Measurements from ENCODE around the gene SEC22C.

The SEC22C gene

GRCh38 chr3:42514876-42515275 lies 66.9 kb downstream of the SEC22C start:
- TF ChIP-seq CTCF (IDR thresholded peaks at IDR 0.05; ENCODE audit: insufficient read depth, low read length, missing control alignments) = no peak
- no peak overlapping the region for H3K4me3 ChIP-seq (ENCODE audit: low read depth, low read length)
- ChIA-PET POLR2A (no interaction called here), CTCF (no interaction called here)
- no peak for DNase-seq (ENCODE audit: low read depth, low spot score)

- no peak for DNase-seq (ENCODE audit: low read depth, low spot score)
- TF ChIP-seq CTCF (IDR thresholded peaks at IDR 0.05; ENCODE audit: insufficient read depth, low read length, missing control alignments) = no peak
- H3K4me3 ChIP-seq (ENCODE audit: low read depth, low read length) = no peak overlapping the region
- ChIA-PET POLR2A (no interaction called here), CTCF (interaction anchor here (1.1 to 2.1 kb wide), 5 partner anchors 12 to 266 kb away, joined by 3 to 6 read pairs (median 4); partner anchors contain the start of gene VIPR1)
Observed at GRCh38 chr3:42513521-42513920, 68.2 kb downstream of the SEC22C start.

- ChIA-PET CTCF (interaction anchor here (1.1 to 2.1 kb wide), 5 partner anchors 11 to 266 kb away, joined by 3 to 6 read pairs (median 4); partner anchors contain the start of gene VIPR1), POLR2A (interaction anchor here (0.6 kb wide), 1 partner anchor 604 kb away, joined by 5 read pairs; no protein-coding TSS in a partner anchor)
- no peak for DNase-seq (ENCODE audit: low read depth, low spot score)
- TF ChIP-seq CTCF (IDR thresholded peaks at IDR 0.05; ENCODE audit: insufficient read depth, low read length, missing control alignments) = no peak
- H3K4me3 ChIP-seq (ENCODE audit: low read depth, low read length) = no peak overlapping the region
Observed at GRCh38 chr3:42513121-42513520, 68.6 kb downstream of the SEC22C start.

- no peak for TF ChIP-seq CTCF (IDR thresholded peaks at IDR 0.05; ENCODE audit: insufficient read depth, low read length, missing control alignments)
- ChIA-PET CTCF (interaction anchor here (2.1 kb wide), 1 partner anchor 10 kb away, joined by 6 read pairs; the partner anchor contains the start of gene VIPR1), POLR2A (no interaction called here)
- no peak overlapping the region for H3K4me3 ChIP-seq (ENCODE audit: low read depth, low read length)
- no peak for DNase-seq (ENCODE audit: low read depth, low spot score)
Observed at GRCh38 chr3:42511736-42512135, 70.0 kb downstream of the SEC22C start.

- no peak for TF ChIP-seq CTCF (IDR thresholded peaks at IDR 0.05; ENCODE audit: insufficient read depth, low read length, missing control alignments)
- CTCF ChIA-PET = interaction anchor here (1.0 kb wide), 1 partner anchor 36 kb away, joined by 3 read pairs; no protein-coding TSS in a partner anchor
- POLR2A ChIA-PET = no interaction called here
- DNase-seq (ENCODE audit: low read depth, low spot score) = no peak
- H3K4me3 ChIP-seq (ENCODE audit: low read depth, low read length) = no peak overlapping the region
Observed at GRCh38 chr3:42511201-42511600, 70.6 kb downstream of the SEC22C start.

GRCh38 chr3:42510325-42510724 lies 71.4 kb downstream of the SEC22C start:
- ChIA-PET POLR2A (no interaction called here), CTCF (interaction anchor here (1.0 kb wide), 1 partner anchor 37 kb away, joined by 3 read pairs; no protein-coding TSS in a partner anchor)
- no peak for TF ChIP-seq CTCF (IDR thresholded peaks at IDR 0.05; ENCODE audit: insufficient read depth, low read length, missing control alignments)
- H3K4me3 ChIP-seq (ENCODE audit: low read depth, low read length) = no peak overlapping the region
- no peak for DNase-seq (ENCODE audit: low read depth, low spot score)
